ENCODE results near the gene HHEX.

DNA sequence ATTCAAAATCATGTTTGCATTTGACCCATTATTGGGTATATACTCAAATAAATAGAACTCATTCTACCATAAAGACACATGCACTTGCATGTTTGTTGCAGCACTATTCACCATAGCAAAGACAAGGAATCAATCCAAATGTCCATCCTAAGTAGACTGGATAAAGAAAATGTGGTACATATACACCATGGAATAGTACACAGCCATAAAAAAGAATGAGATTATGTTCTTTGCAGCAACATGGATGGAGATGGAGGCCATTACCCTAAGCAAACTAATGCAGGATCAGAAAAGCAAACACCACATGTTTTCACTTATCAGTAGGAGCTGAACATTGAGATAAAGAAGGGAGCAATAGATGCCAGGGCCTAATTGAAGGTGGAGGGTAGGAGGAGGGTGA is 12.0 kb upstream of the HHEX start:
- TF ChIP-seq TAF1 (IDR thresholded peaks at IDR 0.05; ENCODE audit: low read depth, low read length) (no peak), POLR2A (IDR thresholded peaks at IDR 0.05; ENCODE audit: low read depth, low read length) (no peak)
